HepG2 (cell line): Measurements from ENCODE around the gene HECTD1. TPM values are rescaled to one million over a fixed set of nuclear protein-coding genes. Genes with fewer than 3 reads are reported as not detected.

Experiments
- ARNT ChIP-seq: fragments of 450-650 bp; IDR thresholded peaks from 2 replicates; pipeline ENCODE4 v1.6.1; 2017
- CREM ChIP-seq, 2 experiments: sonication (generic) in 1 of 2; formaldehyde crosslinking in 1 of 2; IDR thresholded peaks; 2 replicates each; pipeline versions ENCODE4 v1.4.0 to v1.6.1; 2016 to 2020; ENCODE audit warnings: antibody characterized with exemption in 1 of 2, mild to moderate bottlenecking in 1 of 2, missing genetic modification reagents in 1 of 2
- GLMP ChIP-seq: sonication (generic); formaldehyde crosslinking; IDR thresholded peaks from 2 replicates; pipeline ENCODE4 v1.9.0; 2021; ENCODE audit warnings: missing genetic modification reagents, mild to moderate bottlenecking, borderline replicate concordance
- HINFP ChIP-seq: sonication (generic); formaldehyde crosslinking; IDR thresholded peaks from 2 replicates; pipeline ENCODE4 v1.4.0; 2020; ENCODE audit warnings: low read depth, mild to moderate bottlenecking, missing genetic modification reagents
- HNF4G ChIP-seq, 2 experiments: sonication (generic) in 1 of 2; formaldehyde crosslinking in 1 of 2; IDR thresholded peaks; 2 replicates each; pipeline versions ENCODE4 v1.4.0 to v1.6.1; 2011 to 2020; ENCODE audit warnings: borderline replicate concordance in 2 of 2, low read depth in 2 of 2, mild to moderate bottlenecking in 2 of 2, low read length in 1 of 2, missing genetic modification reagents in 1 of 2, moderate library complexity in 1 of 2
- MLXIP ChIP-seq: sonication (generic); formaldehyde crosslinking; IDR thresholded peaks from 2 replicates; pipeline ENCODE4 v1.9.0; 2021; ENCODE audit warnings: missing genetic modification reagents, borderline replicate concordance
- NR2F6 ChIP-seq, 2 experiments: IDR thresholded peaks; 2 replicates each; pipeline ENCODE4 v1.6.1; 2016; ENCODE audit warnings: antibody characterized with exemption in 1 of 2, mild to moderate bottlenecking in 1 of 2
- RBM22 ChIP-seq: fragments of 200-400 bp; formaldehyde crosslinking; optimal IDR thresholded peaks from 2 replicates; pipeline ENCODE3; 2017; ENCODE audit warnings: mild to moderate bottlenecking, low read length, moderate library complexity
- SOX6 ChIP-seq, 2 experiments: fragments of 450-650 bp in 1 of 2; sonication (generic) in 1 of 2; formaldehyde crosslinking in 1 of 2; IDR thresholded peaks; 2 replicates each; pipeline versions ENCODE4 v1.4.0 to v1.6.1; 2017 to 2020; ENCODE audit warnings: antibody characterized with exemption in 1 of 2, mild to moderate bottlenecking in 1 of 2, missing genetic modification reagents in 1 of 2
- ZNF333 ChIP-seq: sonication (generic); formaldehyde crosslinking; IDR thresholded peaks from 2 replicates; pipeline ENCODE4 v1.4.0; 2020; ENCODE audit warnings: mild to moderate bottlenecking, missing genetic modification reagents, borderline replicate concordance
- ZNF354B ChIP-seq: sonication (generic); formaldehyde crosslinking; IDR thresholded peaks from 2 replicates; pipeline ENCODE4 v1.8.0; 2022; ENCODE audit warnings: mild to moderate bottlenecking, missing genetic modification reagents
- ZNF501 ChIP-seq: sonication (generic); formaldehyde crosslinking; IDR thresholded peaks from 2 replicates; pipeline ENCODE4 v1.5.1; 2020; ENCODE audit warnings: mild to moderate bottlenecking, moderate library complexity, missing genetic modification reagents
- ZNF556 ChIP-seq: sonication (generic); formaldehyde crosslinking; IDR thresholded peaks from 2 replicates; pipeline ENCODE4 v1.4.0; 2020; ENCODE audit warnings: mild to moderate bottlenecking, missing genetic modification reagents, borderline replicate concordance
- ZNF607 ChIP-seq: sonication (generic); formaldehyde crosslinking; IDR thresholded peaks from 2 replicates; pipeline ENCODE4 v1.5.1; 2020; ENCODE audit warnings: missing genetic modification reagents, mild to moderate bottlenecking, borderline replicate concordance
- ZNF609 ChIP-seq: sonication (generic); formaldehyde crosslinking; IDR thresholded peaks from 2 replicates; pipeline ENCODE4 v1.4.0; 2020; ENCODE audit warnings: mild to moderate bottlenecking, missing genetic modification reagents, borderline replicate concordance
- polyA plus RNA-seq, 8 experiments: library from polyadenylated mRNA; depleted of rRNA in 3 of 8; stranded (reverse) in 7 of 8; unstranded in 1 of 8; fragments of >200 nt; fragmentation: Illumina TruSeq in 4 of 8; extraction: Trizol in 4 of 8; gene quantifications; 2 replicates each; pipeline versions ENCODE4 v1.2.1 to v1.2.3, GENCODE V29; 2011 to 2016; ENCODE audit warnings: low read depth in 4 of 8, missing spikeins in 1 of 8, mixed read lengths in 1 of 8; ENCODE audit not compliant: insufficient read depth in 1 of 8
- total RNA-seq, 5 experiments: library from RNA; depleted of rRNA; stranded (reverse); fragments of >200 nt; fragmentation: Illumina TruSeq; extraction: Trizol; gene quantifications; 2 replicates each; pipeline ENCODE4 v1.2.3, GENCODE V29; 2016; ENCODE audit warnings: low read depth in 1 of 5

Gene HECTD1
- total and polyA plus RNA-seq, 2 of the 13 experiments (the other 11 are each of a cell fraction or from before 2014, with no cell fraction given), result 312 to 560 TPM

- TF ChIP-seq SOX6 (IDR thresholded peaks at IDR 0.05) (no peak), SOX6 (CRISPR knock-in tag; IDR thresholded peaks at IDR 0.05) (no peak), ZNF354B (CRISPR knock-in tag) (no peak), CREM (IDR thresholded peaks at IDR 0.05) (no peak), CREM (CRISPR knock-in tag; IDR thresholded peaks at IDR 0.05) (no peak), HNF4G (IDR thresholded peaks at IDR 0.05; ENCODE audit: borderline replicate concordance, low read depth, low read length) (no peak), HNF4G (CRISPR knock-in tag; IDR thresholded peaks at IDR 0.05; ENCODE audit: borderline replicate concordance, low read depth) (no peak), NR2F6 (IDR thresholded peaks at IDR 0.05) (peak; percentile 10; the same call in 1 of the 2 replicates), NR2F6 (CRISPR knock-in tag; IDR thresholded peaks at IDR 0.05) (no peak), ZNF607 (CRISPR knock-in tag) (no peak), ZNF609 (CRISPR knock-in tag) (no peak), HINFP (CRISPR knock-in tag) (peak; percentile 31; the same call in 1 of the 2 replicates), ZNF501 (no peak), GLMP (CRISPR knock-in tag) (no peak), RBM22 (peak; percentile 54), ZNF333 (CRISPR knock-in tag) (no peak), MLXIP (peak; percentile 12; the same call in 1 of the 2 replicates), ZNF556 (no peak), ARNT (no peak)
These were observed 35.5 kb downstream of the HECTD1 start (continued) for GRCh38 chr14:31172084-31172483.
